ENCODE data around the gene LAGE3. TPM values are rescaled to one million over a fixed set of nuclear protein-coding genes. Genes with fewer than 3 reads are reported as not detected.

The LAGE3 gene
- total RNA-seq, 1 donor from 2014 or later, result 27.9 TPM

- TF ChIP-seq CTCF (IDR thresholded peaks at IDR 0.05; ENCODE audit: insufficient read depth, low read length, poor library complexity, severe bottlenecking), result no peak
- no peaks in the 10 kb centered on the region for H3K36me3 ChIP-seq (ENCODE audit: control insufficient read depth, insufficient read depth, low read length)
- DNase-seq (ENCODE audit: low read depth), result no peak
- H3K27me3 ChIP-seq (ENCODE audit: control insufficient read depth, insufficient read depth, low read length), result no peaks in the 10 kb centered on the region
- peak within 1 kb of the TSS; percentile 55 for H3K4me3 ChIP-seq (ENCODE audit: low read depth, low read length)
Measured at GRCh38 chrX:154486396-154487207, 7.5 kb upstream of the LAGE3 start, which contains the start of gene UBL4A. Gene UBL4A (minus strand): TSS chrX:154486615. CDS start chrX:154486584, 31 bp downstream.

- DNase-seq (ENCODE audit: low read depth), result no peak
- Histone ChIP-seq H3K4me3 (ENCODE audit: low read depth, low read length) (peak overlapping the region; percentile 55), H3K36me3 (ENCODE audit: control insufficient read depth, insufficient read depth, low read length) (no peaks in the 10 kb centered on the region), H3K27me3 (ENCODE audit: control insufficient read depth, insufficient read depth, low read length) (no peaks in the 10 kb centered on the region)
- no peak for TF ChIP-seq CTCF (IDR thresholded peaks at IDR 0.05; ENCODE audit: insufficient read depth, low read length, poor library complexity, severe bottlenecking)
Measured at GRCh38 chrX:154486052-154486395, 6.9 kb upstream of the LAGE3 start.

GRCh38 chrX:154485150-154486051 lies 6.3 kb upstream of the LAGE3 start:
- no peak for DNase-seq (ENCODE audit: low read depth)
- no peak for TF ChIP-seq CTCF (IDR thresholded peaks at IDR 0.05; ENCODE audit: insufficient read depth, low read length, poor library complexity, severe bottlenecking)
- Histone ChIP-seq H3K36me3 (ENCODE audit: control insufficient read depth, insufficient read depth, low read length) (no peaks in the 10 kb centered on the region), H3K4me3 (ENCODE audit: low read depth, low read length) (peak overlapping the region; percentile 55), H3K27me3 (ENCODE audit: control insufficient read depth, insufficient read depth, low read length) (no peaks in the 10 kb centered on the region)

- no peak for DNase-seq (ENCODE audit: low read depth)
- no peaks in the 10 kb centered on the region for H3K36me3 ChIP-seq (ENCODE audit: control insufficient read depth, insufficient read depth, low read length)
- no peak overlapping the region for H3K4me3 ChIP-seq (ENCODE audit: low read depth, low read length)
- no peak for TF ChIP-seq CTCF (IDR thresholded peaks at IDR 0.05; ENCODE audit: insufficient read depth, low read length, poor library complexity, severe bottlenecking)
- no peaks in the 10 kb centered on the region for H3K27me3 ChIP-seq (ENCODE audit: control insufficient read depth, insufficient read depth, low read length)
Measured at GRCh38 chrX:154484255-154485149, 5.4 kb upstream of the LAGE3 start.

- H3K27me3 ChIP-seq (ENCODE audit: control insufficient read depth, insufficient read depth, low read length), result no peaks in the 10 kb centered on the region
- no peaks in the 10 kb centered on the region for H3K36me3 ChIP-seq (ENCODE audit: control insufficient read depth, insufficient read depth, low read length)
- DNase-seq (ENCODE audit: low read depth), result no peak
- H3K4me3 ChIP-seq (ENCODE audit: low read depth, low read length), result no peak overlapping the region
- TF ChIP-seq CTCF (IDR thresholded peaks at IDR 0.05; ENCODE audit: insufficient read depth, low read length, poor library complexity, severe bottlenecking), result no peak
Measured at GRCh38 chrX:154483325-154483724, 4.2 kb upstream of the LAGE3 start.

Data from kidney epithelial cell (primary cell).